ENCODE results near the gene SLC22A1.

GRCh38 chr6:160163425-160163824 lies 41.8 kb downstream of the SLC22A1 start:
- no peak for TF ChIP-seq POLR2AphosphoS5 (IDR thresholded peaks at IDR 0.05)
- no peak for TF ChIP-seq CTCF (IDR thresholded peaks at IDR 0.05)

Data from gastroesophageal sphincter (tissue), 3 donors.